Measurements from ENCODE around the gene CUBN.

CUBN gene

DNA sequence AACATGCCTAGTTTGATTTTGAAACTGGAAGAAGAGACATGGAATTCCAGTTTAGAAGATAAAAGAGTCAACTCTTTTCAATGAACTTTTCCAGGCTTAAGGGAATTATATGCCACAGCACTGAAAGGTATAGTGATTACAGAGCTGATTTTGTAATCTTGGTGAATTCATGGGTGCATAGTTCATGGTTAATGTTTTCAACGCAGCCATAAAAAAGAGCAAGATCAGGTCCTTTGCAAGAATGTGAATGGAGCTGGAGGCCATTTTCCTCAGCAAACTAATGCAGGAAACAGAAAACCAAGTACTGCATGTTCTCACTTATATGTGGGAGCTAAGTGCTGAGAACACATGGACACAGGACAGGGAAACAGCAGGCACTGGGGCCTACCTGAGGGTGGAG, 94.2 kb downstream of the CUBN start:
- H3K4me3 ChIP-seq (replicated peaks; ENCODE audit: insufficient read depth, low read length): no peak overlapping the region
- TF ChIP-seq, protein P1, sequence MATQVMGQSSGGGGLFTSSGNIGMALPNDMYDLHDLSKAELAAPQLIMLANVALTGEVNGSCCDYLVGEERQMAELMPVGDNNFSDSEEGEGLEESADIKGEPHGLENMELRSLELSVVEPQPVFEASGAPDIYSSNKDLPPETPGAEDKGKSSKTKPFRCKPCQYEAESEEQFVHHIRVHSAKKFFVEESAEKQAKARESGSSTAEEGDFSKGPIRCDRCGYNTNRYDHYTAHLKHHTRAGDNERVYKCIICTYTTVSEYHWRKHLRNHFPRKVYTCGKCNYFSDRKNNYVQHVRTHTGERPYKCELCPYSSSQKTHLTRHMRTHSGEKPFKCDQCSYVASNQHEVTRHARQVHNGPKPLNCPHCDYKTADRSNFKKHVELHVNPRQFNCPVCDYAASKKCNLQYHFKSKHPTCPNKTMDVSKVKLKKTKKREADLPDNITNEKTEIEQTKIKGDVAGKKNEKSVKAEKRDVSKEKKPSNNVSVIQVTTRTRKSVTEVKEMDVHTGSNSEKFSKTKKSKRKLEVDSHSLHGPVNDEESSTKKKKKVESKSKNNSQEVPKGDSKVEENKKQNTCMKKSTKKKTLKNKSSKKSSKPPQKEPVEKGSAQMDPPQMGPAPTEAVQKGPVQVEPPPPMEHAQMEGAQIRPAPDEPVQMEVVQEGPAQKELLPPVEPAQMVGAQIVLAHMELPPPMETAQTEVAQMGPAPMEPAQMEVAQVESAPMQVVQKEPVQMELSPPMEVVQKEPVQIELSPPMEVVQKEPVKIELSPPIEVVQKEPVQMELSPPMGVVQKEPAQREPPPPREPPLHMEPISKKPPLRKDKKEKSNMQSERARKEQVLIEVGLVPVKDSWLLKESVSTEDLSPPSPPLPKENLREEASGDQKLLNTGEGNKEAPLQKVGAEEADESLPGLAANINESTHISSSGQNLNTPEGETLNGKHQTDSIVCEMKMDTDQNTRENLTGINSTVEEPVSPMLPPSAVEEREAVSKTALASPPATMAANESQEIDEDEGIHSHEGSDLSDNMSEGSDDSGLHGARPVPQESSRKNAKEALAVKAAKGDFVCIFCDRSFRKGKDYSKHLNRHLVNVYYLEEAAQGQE (IDR thresholded peaks at IDR 0.05; ENCODE audit: insufficient replicate concordance, low read depth): no peak
- TF ChIP-seq SPI1 (IDR thresholded peaks at IDR 0.05; ENCODE audit: borderline replicate concordance, low read depth) (no peak), POLR2AphosphoS5 (IDR thresholded peaks at IDR 0.05; ENCODE audit: low read depth) (no peak), CTCF (IDR thresholded peaks at IDR 0.05; ENCODE audit: insufficient read depth, low read length) (no peak), GABPA (IDR thresholded peaks at IDR 0.05; ENCODE audit: low read depth) (no peak)
- no peak overlapping the region for H3K27ac ChIP-seq (replicated peaks)
- no peak for DNase-seq (ENCODE audit: low read depth in 1 of 2, low spot score in 1 of 2)
- H3K27me3 ChIP-seq (ENCODE audit: insufficient read depth, poor library complexity, severe bottlenecking): no peaks in the 10 kb centered on the region

- peak in 1 of 2 experiments; percentile 18 for DNase-seq (ENCODE audit: low read depth in 1 of 2, low spot score in 1 of 2)
- Histone ChIP-seq H3K27me3 (ENCODE audit: insufficient read depth, poor library complexity, severe bottlenecking) (no peaks in the 10 kb centered on the region), H3K27ac (replicated peaks) (no peak overlapping the region), H3K4me3 (replicated peaks; ENCODE audit: insufficient read depth, low read length) (no peak overlapping the region)
- peak; percentile 63; the same call in 1 of the 2 replicates for TF ChIP-seq SPI1 (IDR thresholded peaks at IDR 0.05; ENCODE audit: borderline replicate concordance, low read depth)
- no peak for TF ChIP-seq POLR2AphosphoS5 (IDR thresholded peaks at IDR 0.05; ENCODE audit: low read depth)
Measured at GRCh38 chr10:17033529-17034260, 95.9 kb downstream of the CUBN start.

- peak; percentile 51 to 55 for DNase-seq (ENCODE audit: low read depth in 1 of 2, low spot score in 1 of 2)
- TF ChIP-seq, protein P1 (IDR thresholded peaks at IDR 0.05; ENCODE audit: insufficient replicate concordance, low read depth): no peak
- no peak for TF ChIP-seq SPI1 (IDR thresholded peaks at IDR 0.05; ENCODE audit: borderline replicate concordance, low read depth)
- TF ChIP-seq CTCF (IDR thresholded peaks at IDR 0.05; ENCODE audit: insufficient read depth, low read length): no peak
- TF ChIP-seq POLR2AphosphoS5 (IDR thresholded peaks at IDR 0.05; ENCODE audit: low read depth): peak; percentile 70
- no peak for TF ChIP-seq GABPA (IDR thresholded peaks at IDR 0.05; ENCODE audit: low read depth)
- no peaks in the 10 kb centered on the region for H3K27me3 ChIP-seq (ENCODE audit: insufficient read depth, poor library complexity, severe bottlenecking)
- H3K27ac ChIP-seq (replicated peaks): no peak overlapping the region
- H3K4me3 ChIP-seq (replicated peaks; ENCODE audit: insufficient read depth, low read length): no peak overlapping the region
Measured at GRCh38 chr10:17031637-17032635, 97.7 kb downstream of the CUBN start.
